B cell (primary cell): ENCODE data around the gene FBXL2. TPM values are rescaled to one million over a fixed set of nuclear protein-coding genes. Genes with fewer than 3 reads are reported as not detected.

Experiments used
- ATAC-seq: fragments of 200-7000 bp; cut with Tn5 transposase; one replicate; pipeline ENCODE4 v1.10.0; 2021; ENCODE audit warnings: low read depth, mild to moderate bottlenecking, moderate number of reproducible peaks, moderate library complexity
- CTCF ChIA-PET: fragments of 350-600 bp; sonication (Branson Sonifier 250); formaldehyde crosslinking; loops from one replicate; lab custom pipeline; 2021; ENCODE audit warnings: antibody characterized with exemption, inconsistent platforms; lab: Charles Lee
- POLR2A ChIA-PET: fragments of 350-600 bp; sonication (Branson Sonifier 250); formaldehyde crosslinking; loops from one replicate; lab custom pipeline; 2021; ENCODE audit warnings: antibody characterized with exemption; lab: Charles Lee
- DNase-seq: peaks from one replicate; pipeline ENCODE4 v3.0.0; 2013
- H2AFZ ChIP-seq: 2 replicates; pipeline ENCODE4 v1.6.1; 2012; ENCODE audit warnings: mild to moderate bottlenecking, low read depth, low read length; ENCODE audit not compliant: insufficient read depth, poor library complexity, severe bottlenecking
- H3K27ac ChIP-seq, 2 donors: 1 replicate in 1 of 2; 2 replicates in 1 of 2; pipeline ENCODE4 v1.5.1; 2012 to 2013; ENCODE audit warnings: low read length in 2 of 2, mild to moderate bottlenecking in 2 of 2, moderate library complexity in 1 of 2
- H3K27me3 ChIP-seq, 4 experiments: fragments of 200-600 bp in 1 of 4; sonication (generic) in 1 of 4; replicated peaks in 1 of 4; 1 replicate in 2 of 4; 2 replicates in 2 of 4; pipeline versions ENCODE4 v1.6.1 to v1.7.0; 2013 to 2016; ENCODE audit warnings: low read length in 3 of 4, mild to moderate bottlenecking in 2 of 4, mixed read lengths in 1 of 4, moderate library complexity in 1 of 4; ENCODE audit not compliant: insufficient read depth in 4 of 4, control insufficient read depth in 3 of 4; ENCODE audit errors: control extremely low read depth in 1 of 4
- H3K36me3 ChIP-seq, 2 experiments: replicated peaks in 1 of 2; 1 replicate in 1 of 2; 2 replicates in 1 of 2; pipeline versions ENCODE4 v1.6.1 to v1.7.1; 2013; ENCODE audit warnings: low read length in 1 of 2; ENCODE audit not compliant: insufficient read depth in 2 of 2, control insufficient read depth in 1 of 2; ENCODE audit errors: control extremely low read depth in 1 of 2, extremely low read depth in 1 of 2
- H3K4me1 ChIP-seq, 2 donors: fragments of 200-600 bp in 1 of 2; sonication (generic) in 1 of 2; 1 replicate in 1 of 2; 2 replicates in 1 of 2; pipeline versions ENCODE4 v1.5.1 to v1.6.1; 2013 to 2017; ENCODE audit warnings: low read length in 2 of 2; ENCODE audit not compliant: control insufficient read depth in 2 of 2, insufficient read depth in 2 of 2
- H3K4me2 ChIP-seq: replicated peaks from 2 replicates; pipeline ENCODE3; 2012; ENCODE audit warnings: mild to moderate bottlenecking, low read depth, low read length; ENCODE audit not compliant: poor library complexity, severe bottlenecking
- H3K4me3 ChIP-seq, 5 experiments: fragments of 200-600 bp in 1 of 5; sonication (generic) in 1 of 5; 1 replicate in 3 of 5; 2 replicates in 2 of 5; pipeline versions ENCODE4 v1.5.1 to v1.7.0; 2011 to 2016; ENCODE audit warnings: low read length in 4 of 5, mild to moderate bottlenecking in 4 of 5, low read depth in 2 of 5, control low read depth in 1 of 5, moderate library complexity in 1 of 5; ENCODE audit not compliant: insufficient read depth in 1 of 5; ENCODE audit errors: control extremely low read depth in 1 of 5, extremely low read depth in 1 of 5
- H3K79me2 ChIP-seq: fragments of 200-600 bp; sonication (generic); one replicate; pipeline ENCODE4 v1.6.0; 2016; ENCODE audit warnings: low read length; ENCODE audit not compliant: control insufficient read depth, insufficient read depth
- H3K9ac ChIP-seq: fragments of 200-600 bp; sonication (generic); 2 replicates; pipeline ENCODE4 v1.6.1; 2017; ENCODE audit warnings: mild to moderate bottlenecking, low read length, moderate library complexity
- H3K9me3 ChIP-seq, 3 donors: one replicate each; pipeline versions ENCODE4 v1.6.1 to v1.7.1; 2013; ENCODE audit warnings: low read length in 2 of 3; ENCODE audit not compliant: control insufficient read depth in 2 of 3, insufficient read depth in 1 of 3; ENCODE audit errors: control extremely low read depth in 1 of 3
- H4K20me1 ChIP-seq: 2 replicates; pipeline ENCODE4 v1.6.0; 2012; ENCODE audit warnings: mild to moderate bottlenecking, low read length; ENCODE audit not compliant: insufficient read depth, control insufficient read depth, poor library complexity, severe bottlenecking
- H3K27ac Mint-ChIP-seq: one replicate; pipeline ENCODE4 v1.8.0; 2021; ENCODE audit warnings: mixed read lengths
- H3K27me3 Mint-ChIP-seq: one replicate; pipeline ENCODE4 v1.8.0; 2021; ENCODE audit warnings: mixed read lengths
- H3K4me1 Mint-ChIP-seq: one replicate; pipeline ENCODE4 v1.8.0; 2021; ENCODE audit warnings: mixed read lengths
- H3K4me3 Mint-ChIP-seq: one replicate; pipeline ENCODE4 v1.8.0; 2021; ENCODE audit warnings: mixed read lengths
- H3K9me3 Mint-ChIP-seq: one replicate; pipeline ENCODE4 v1.8.0; 2022; ENCODE audit warnings: mixed read lengths; ENCODE audit not compliant: insufficient read depth
- EZH2 ChIP-seq: IDR thresholded peaks from 2 replicates; pipeline ENCODE4 v1.6.1; 2012; ENCODE audit warnings: borderline replicate concordance, low read depth, mild to moderate bottlenecking, moderate library complexity, low read length; ENCODE audit not compliant: insufficient read depth, poor library complexity, severe bottlenecking
- WGBS: methylation state at CpG from one replicate; pipeline ENCODE4 v1.1.5; 2013; ENCODE audit warnings: missing lambda C conversion rate; ENCODE audit not compliant: insufficient coverage; 5-methylcytosine and 5-hydroxymethylcytosine counted together
- intact Hi-C: fragments of 100-400 bp; cut with micrococcal nuclease; formaldehyde crosslinking; loops from one replicate; pipeline ENCODE4 v1.10.0; 2022
- polyA plus RNA-seq: library from polyadenylated mRNA; depleted of rRNA; stranded (reverse); fragments of >200 nt; gene quantifications from 2 replicates; pipeline ENCODE4 v1.2.3, GENCODE V29; 2012
- total RNA-seq, 2 donors: library from RNA; stranded (reverse); fragments of 120-200 nt in 1 of 2; gene quantifications; 1 replicate in 1 of 2; 2 replicates in 1 of 2; pipeline versions ENCODE4 v1.2.3 to v1.2.4, GENCODE V29; 2013 to 2022
- TF ChIP-seq, protein P1 (sequence below): fragments of 200-600 bp; IDR thresholded peaks from one replicate; pipeline ENCODE4 v1.8.0; 2022; ENCODE audit warnings: antibody characterized with exemption, mild to moderate bottlenecking

Gene FBXL2
- total and polyA plus RNA-seq, 2 donors (not counting 1 experiment from before 2014, with no cell fraction given) = 0.34 TPM; not detected in 1

DNA sequence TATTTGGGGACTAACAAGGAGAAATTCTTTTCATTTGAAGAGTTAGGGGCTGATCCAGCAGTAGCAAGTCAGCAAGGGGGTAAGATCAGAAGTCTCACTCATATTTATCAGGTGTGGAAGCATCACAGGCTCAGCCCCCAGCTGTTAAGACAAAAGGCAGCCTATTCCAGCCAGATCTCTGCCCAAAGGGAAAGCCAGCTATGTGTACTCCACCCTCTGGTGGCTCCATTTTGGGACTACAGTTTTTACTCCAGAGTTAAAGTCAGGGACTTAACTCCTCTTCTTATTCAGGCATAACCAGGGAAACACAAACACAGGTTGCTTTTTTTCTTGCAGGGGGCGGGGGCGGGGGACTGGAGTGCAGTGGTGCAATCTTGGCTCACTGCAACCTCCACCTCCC is 143.7 kb downstream of the FBXL2 start:
- H3K4me3 ChIP-seq = no peak overlapping the region
- no peak overlapping the region for H3K4me2 ChIP-seq
- H4K20me1 ChIP-seq = peaks cover 3% of the 10 kb centered on the region
- ChIA-PET CTCF (no interaction called here), POLR2A (no interaction called here)
- H3K9ac ChIP-seq = no peak overlapping the region
- DNase-seq = no peak
- Mint-ChIP-seq H3K27ac (peak overlapping the region; percentile 37), H3K9me3 (no peaks in the 10 kb centered on the region), H3K27me3 (no peaks in the 10 kb centered on the region), H3K4me1 (peaks cover 16% of the 10 kb centered on the region), H3K4me3 (no peak overlapping the region)
- no peaks in the 10 kb centered on the region for H3K9me3 ChIP-seq
- H3K27ac ChIP-seq = no peak overlapping the region
- no peak for ATAC-seq
- no peaks in the 10 kb centered on the region for H3K27me3 ChIP-seq
- peaks cover 17 to 37% of the 10 kb centered on the region in 2 experiments for H3K36me3 ChIP-seq
- TF ChIP-seq, protein P1, sequence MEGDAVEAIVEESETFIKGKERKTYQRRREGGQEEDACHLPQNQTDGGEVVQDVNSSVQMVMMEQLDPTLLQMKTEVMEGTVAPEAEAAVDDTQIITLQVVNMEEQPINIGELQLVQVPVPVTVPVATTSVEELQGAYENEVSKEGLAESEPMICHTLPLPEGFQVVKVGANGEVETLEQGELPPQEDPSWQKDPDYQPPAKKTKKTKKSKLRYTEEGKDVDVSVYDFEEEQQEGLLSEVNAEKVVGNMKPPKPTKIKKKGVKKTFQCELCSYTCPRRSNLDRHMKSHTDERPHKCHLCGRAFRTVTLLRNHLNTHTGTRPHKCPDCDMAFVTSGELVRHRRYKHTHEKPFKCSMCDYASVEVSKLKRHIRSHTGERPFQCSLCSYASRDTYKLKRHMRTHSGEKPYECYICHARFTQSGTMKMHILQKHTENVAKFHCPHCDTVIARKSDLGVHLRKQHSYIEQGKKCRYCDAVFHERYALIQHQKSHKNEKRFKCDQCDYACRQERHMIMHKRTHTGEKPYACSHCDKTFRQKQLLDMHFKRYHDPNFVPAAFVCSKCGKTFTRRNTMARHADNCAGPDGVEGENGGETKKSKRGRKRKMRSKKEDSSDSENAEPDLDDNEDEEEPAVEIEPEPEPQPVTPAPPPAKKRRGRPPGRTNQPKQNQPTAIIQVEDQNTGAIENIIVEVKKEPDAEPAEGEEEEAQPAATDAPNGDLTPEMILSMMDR = no peak
- no peak for TF ChIP-seq EZH2
- peaks cover 23% of the 10 kb centered on the region for H3K79me2 ChIP-seq
- intact Hi-C loops = no loop called here
- H2AFZ ChIP-seq = no peak overlapping the region
- WGBS = 100% methylated on average over 1 of the region's 2 CpGs
- peaks cover 8% of the 10 kb centered on the region in 2 donors for H3K4me1 ChIP-seq

DNA sequence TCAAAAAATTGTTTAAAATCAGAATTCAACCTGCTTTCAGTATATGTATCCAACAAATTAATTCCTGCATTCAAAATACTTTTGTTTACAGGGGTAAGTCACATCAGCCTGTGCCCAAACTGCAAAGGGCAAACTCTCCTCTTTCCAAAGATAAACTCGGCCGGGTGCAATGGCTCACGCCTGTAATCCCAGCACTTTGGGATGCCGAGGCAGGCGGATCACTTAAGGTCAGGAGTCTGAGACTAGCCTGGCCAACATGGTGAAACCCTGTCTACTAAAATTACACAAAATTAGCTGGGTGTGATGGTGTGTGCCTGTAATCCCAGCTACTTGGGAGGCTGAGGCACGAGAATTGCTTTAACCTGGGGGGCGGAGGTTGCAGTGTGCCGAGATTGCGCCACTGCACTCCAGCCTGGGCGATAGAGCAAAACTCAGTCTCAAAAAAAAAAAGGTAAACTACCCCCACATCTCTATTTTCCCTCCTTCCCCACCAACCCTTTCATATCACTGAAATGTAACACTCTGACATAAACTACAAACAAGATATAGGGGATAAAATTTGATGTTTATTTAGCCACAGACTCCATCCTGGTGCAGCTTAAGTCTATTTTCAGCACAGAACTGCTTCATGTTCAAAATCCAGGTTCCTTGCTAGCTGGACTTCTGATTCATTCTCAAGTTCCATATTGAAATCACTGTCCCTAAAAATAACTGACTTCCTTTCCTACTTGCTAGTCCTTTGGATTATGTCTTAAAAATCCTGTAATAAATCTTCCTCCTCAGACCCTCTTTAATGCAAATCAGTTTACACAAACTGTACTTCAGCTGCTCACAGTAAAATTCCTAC is 147.6 kb downstream of the FBXL2 start:
- POLR2A ChIA-PET = no interaction called here
- H2AFZ ChIP-seq = no peak overlapping the region
- H3K4me3 Mint-ChIP-seq = no peak overlapping the region
- H3K4me1 Mint-ChIP-seq = peaks cover 33% of the 10 kb centered on the region
- H3K9ac ChIP-seq = no peak overlapping the region
- no peak overlapping the region for H3K27ac ChIP-seq
- TF ChIP-seq, protein P1 = no peak
- TF ChIP-seq EZH2 = no peak
- no peak overlapping the region for H3K4me3 ChIP-seq
- H3K4me2 ChIP-seq = no peak overlapping the region
- intact Hi-C loops = no loop called here
- peaks cover 38% of the 10 kb centered on the region for H4K20me1 ChIP-seq
- H3K27me3 Mint-ChIP-seq = no peaks in the 10 kb centered on the region
- peaks cover 9 to 28% of the 10 kb centered on the region in 2 experiments for H3K36me3 ChIP-seq
- CTCF ChIA-PET = interaction anchor here (0.7 kb wide), 1 partner anchor 105 kb away, joined by 4 read pairs; no protein-coding TSS in a partner anchor
- DNase-seq = no peak
- peaks cover 51% of the 10 kb centered on the region for H3K79me2 ChIP-seq
- peaks cover 13 to 16% of the 10 kb centered on the region in 2 donors for H3K4me1 ChIP-seq
- no peaks in the 10 kb centered on the region for H3K9me3 Mint-ChIP-seq
- no peaks in the 10 kb centered on the region for H3K27me3 ChIP-seq
- WGBS = 100% methylated on average over 2 of the region's 10 CpGs
- ATAC-seq = no peak
- no peak overlapping the region for H3K27ac Mint-ChIP-seq
- no peaks in the 10 kb centered on the region for H3K9me3 ChIP-seq
